ENCODE data around the gene RAD51B. TPM values are rescaled to one million over a fixed set of nuclear protein-coding genes. Genes with fewer than 3 reads are reported as not detected.

Gene RAD51B
- total and polyA plus RNA-seq, 9 of the 15 experiments (the other 6 are each of a cell fraction or from before 2014, with no cell fraction given), result 8.5 to 17.3 (median 11.3) TPM

DNA sequence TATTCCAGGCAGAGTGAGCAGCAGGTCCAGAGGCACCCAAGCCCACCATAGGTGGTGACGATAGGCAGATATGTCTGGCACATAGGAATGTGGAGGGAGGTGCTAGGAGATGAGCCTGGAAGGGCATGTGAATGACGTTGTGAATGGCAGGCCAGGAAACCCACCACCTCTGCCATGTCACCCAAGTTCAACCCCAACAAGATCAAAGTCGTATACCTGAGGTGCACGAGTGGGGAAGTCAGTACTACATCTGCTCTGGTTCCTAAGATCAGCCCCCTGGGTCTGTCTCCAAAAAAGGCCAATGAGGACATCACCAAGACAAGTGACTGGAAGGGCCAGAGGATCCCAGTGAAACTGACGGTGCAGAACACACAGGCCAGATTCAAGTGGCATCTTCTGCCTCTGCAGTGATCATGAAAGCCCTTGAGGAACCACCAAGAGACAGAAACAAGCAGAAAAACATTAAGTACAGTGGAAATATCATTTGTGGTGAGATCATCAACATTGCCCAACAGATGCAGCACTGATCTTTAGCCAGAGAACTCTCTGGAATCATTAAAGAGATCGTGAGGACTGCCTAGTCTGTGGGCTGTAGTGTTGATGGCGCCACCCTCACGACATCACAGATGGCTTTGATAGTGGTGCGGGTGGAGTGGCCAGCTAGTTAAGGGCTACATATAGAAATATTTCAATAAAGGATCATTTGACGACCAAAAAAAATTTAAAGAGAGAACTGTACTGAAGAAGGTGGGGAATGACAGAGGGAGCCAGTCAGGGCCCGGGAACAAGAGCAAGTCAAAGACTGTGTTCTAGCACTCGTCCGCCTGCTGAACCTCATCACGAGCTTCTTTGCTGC is 873.6 kb downstream of the RAD51B start:
- DNase-seq (ENCODE audit: extremely low read depth in 1 of 4, low spot score in 3 of 4) (no peak), ATAC-seq (no peak), FAIRE-seq (no peak)
- H3K9ac ChIP-seq (ENCODE audit: insufficient read depth in 1 of 2, low read depth in 2 of 2, low read length in 2 of 2), result no peak overlapping the region
- in situ Hi-C loops (cut with MboI) (no loop called here), intact Hi-C loops (cut with micrococcal nuclease) (no loop called here)
- no peaks in the 10 kb centered on the region for H3K79me2 ChIP-seq (ENCODE audit: control insufficient read depth, insufficient read depth, low read length)
- ChIA-PET CTCF (ENCODE audit: low intra/inter-chr PET ratio) (no interaction called here), POLR2A (interaction anchor here (0.7 to 1.5 kb wide), 4 partner anchors 12 to 134 kb away, joined by 3 read pairs; no protein-coding TSS in a partner anchor)
- H3K27me3 ChIP-seq (ENCODE audit: control insufficient read depth in 2 of 2, insufficient read depth in 2 of 2, low read length in 2 of 2), result peaks cover 0 to 14% of the 10 kb centered on the region in 2 experiments; a peak in 1 of 5 replicates
- no peaks in the 10 kb centered on the region for H3K9me1 ChIP-seq (ENCODE audit: control insufficient read depth, insufficient read depth, low read length)
- no peak overlapping the region for H3K4me2 ChIP-seq (ENCODE audit: insufficient read depth, low read length)
- 27% methylated on average over 14 of the region's 14 CpGs for WGBS (ENCODE audit: insufficient coverage, low coverage, missing lambda C conversion rate)
- TF ChIP-seq, protein P1, sequence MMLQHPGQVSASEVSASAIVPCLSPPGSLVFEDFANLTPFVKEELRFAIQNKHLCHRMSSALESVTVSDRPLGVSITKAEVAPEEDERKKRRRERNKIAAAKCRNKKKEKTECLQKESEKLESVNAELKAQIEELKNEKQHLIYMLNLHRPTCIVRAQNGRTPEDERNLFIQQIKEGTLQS (IDR thresholded peaks at IDR 0.05), result peak; percentile 29; the same call in 1 of the 2 replicates
- TF ChIP-seq, protein P1 (CRISPR knock-in tag; conservative IDR thresholded peaks at IDR 0.05), result no peak
- TF ChIP-seq L3MBTL2 (IDR thresholded peaks at IDR 0.05) (no peak), CEBPG (CRISPR knock-in tag; IDR thresholded peaks at IDR 0.05) (no peak), CEBPG (tag; conservative IDR thresholded peaks at IDR 0.05 in 1 of 2, IDR thresholded peaks at IDR 0.05 in 1 of 2) (peak; percentile 62 to 65; a peak in 3 of 4 replicates), NCOA2 (IDR thresholded peaks at IDR 0.05; ENCODE audit: partially characterized antibody in 2 of 2) (no peak), ZNF511 (CRISPR knock-in tag; IDR thresholded peaks at IDR 0.05) (no peak)
- TF ChIP-seq, protein P2, sequence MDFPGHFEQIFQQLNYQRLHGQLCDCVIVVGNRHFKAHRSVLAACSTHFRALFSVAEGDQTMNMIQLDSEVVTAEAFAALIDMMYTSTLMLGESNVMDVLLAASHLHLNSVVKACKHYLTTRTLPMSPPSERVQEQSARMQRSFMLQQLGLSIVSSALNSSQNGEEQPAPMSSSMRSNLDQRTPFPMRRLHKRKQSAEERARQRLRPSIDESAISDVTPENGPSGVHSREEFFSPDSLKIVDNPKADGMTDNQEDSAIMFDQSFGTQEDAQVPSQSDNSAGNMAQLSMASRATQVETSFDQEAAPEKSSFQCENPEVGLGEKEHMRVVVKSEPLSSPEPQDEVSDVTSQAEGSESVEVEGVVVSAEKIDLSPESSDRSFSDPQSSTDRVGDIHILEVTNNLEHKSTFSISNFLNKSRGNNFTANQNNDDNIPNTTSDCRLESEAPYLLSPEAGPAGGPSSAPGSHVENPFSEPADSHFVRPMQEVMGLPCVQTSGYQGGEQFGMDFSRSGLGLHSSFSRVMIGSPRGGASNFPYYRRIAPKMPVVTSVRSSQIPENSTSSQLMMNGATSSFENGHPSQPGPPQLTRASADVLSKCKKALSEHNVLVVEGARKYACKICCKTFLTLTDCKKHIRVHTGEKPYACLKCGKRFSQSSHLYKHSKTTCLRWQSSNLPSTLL (IDR thresholded peaks at IDR 0.05), result no peak
- TF ChIP-seq, protein P3, sequence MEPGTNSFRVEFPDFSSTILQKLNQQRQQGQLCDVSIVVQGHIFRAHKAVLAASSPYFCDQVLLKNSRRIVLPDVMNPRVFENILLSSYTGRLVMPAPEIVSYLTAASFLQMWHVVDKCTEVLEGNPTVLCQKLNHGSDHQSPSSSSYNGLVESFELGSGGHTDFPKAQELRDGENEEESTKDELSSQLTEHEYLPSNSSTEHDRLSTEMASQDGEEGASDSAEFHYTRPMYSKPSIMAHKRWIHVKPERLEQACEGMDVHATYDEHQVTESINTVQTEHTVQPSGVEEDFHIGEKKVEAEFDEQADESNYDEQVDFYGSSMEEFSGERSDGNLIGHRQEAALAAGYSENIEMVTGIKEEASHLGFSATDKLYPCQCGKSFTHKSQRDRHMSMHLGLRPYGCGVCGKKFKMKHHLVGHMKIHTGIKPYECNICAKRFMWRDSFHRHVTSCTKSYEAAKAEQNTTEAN (CRISPR knock-in tag; IDR thresholded peaks at IDR 0.05), result no peak
- H3K27ac ChIP-seq (ENCODE audit: extremely low read depth, low read depth, low read length), result no peak overlapping the region
- H4K20me1 ChIP-seq (replicated peaks; ENCODE audit: control insufficient read depth, insufficient read depth, low read length), result no peaks in the 10 kb centered on the region
- no peak overlapping the region for H2AFZ ChIP-seq (ENCODE audit: low read depth, low read length)
- no TSS peak for BruUV-seq (replicated peaks)
- H3K4me1 ChIP-seq (replicated peaks in 1 of 2; ENCODE audit: control insufficient read depth in 2 of 2, insufficient read depth in 2 of 2, low read length in 2 of 2), result no peaks in the 10 kb centered on the region
- H3K9me3 ChIP-seq (replicated peaks; ENCODE audit: control insufficient read depth, insufficient read depth, low read depth, low read length), result no peaks in the 10 kb centered on the region
- no peak overlapping the region for H3K4me3 ChIP-seq
- H3K36me3 ChIP-seq (ENCODE audit: control insufficient read depth, insufficient read depth, low read length), result no peaks in the 10 kb centered on the region

All from K562 (cell line).